Lower leg skin (tissue), 4 donors: ENCODE results near the gene ACAN. TPM values are rescaled to one million over a fixed set of nuclear protein-coding genes. Genes with fewer than 3 reads are reported as not detected.

Experiments used
- DNase-seq, 2 donors: peaks; one replicate each; pipeline ENCODE4 v3.0.0-alpha.2; 2019; ENCODE audit warnings: low spot score in 2 of 2
- H3K4me3 ChIP-seq: fragments of 200-600 bp; sonication (generic); 2 replicates; pipeline ENCODE4 v1.5.1; 2017; ENCODE audit warnings: mild to moderate bottlenecking, low read depth; ENCODE audit not compliant: poor library complexity, severe bottlenecking
- POLR2A ChIP-seq, 2 donors: fragments of 450-650 bp; IDR thresholded peaks; one replicate each; pipeline ENCODE4 v1.6.1; 2016 to 2017; ENCODE audit warnings: antibody characterized with exemption in 2 of 2, mild to moderate bottlenecking in 1 of 2, moderate library complexity in 1 of 2
- WGBS, 2 donors: methylation state at CpG; one replicate each; pipeline ENCODE4 v1.1.5; 2018; 5-methylcytosine and 5-hydroxymethylcytosine counted together
- intact Hi-C: fragments of 100-400 bp; cut with DNase I; formaldehyde crosslinking; loops from one replicate; pipeline ENCODE4 v1.15.0; 2023; ENCODE audit warnings: low total_unique reads
- total RNA-seq, 4 donors: library from RNA; depleted of rRNA; stranded (reverse); fragments of >200 nt; gene quantifications; one replicate each; pipeline ENCODE4 v1.1.0, GENCODE V29; 2016
- TF ChIP-seq, protein P1 (sequence below), 3 donors: fragments of 450-650 bp; IDR thresholded peaks; one replicate each; pipeline ENCODE4 v1.5.1; 2016; ENCODE audit warnings: antibody characterized with exemption in 3 of 3, mild to moderate bottlenecking in 3 of 3, moderate library complexity in 2 of 3

Gene ACAN
- total RNA-seq, 4 donors from 2014 or later = 0.17 to 0.61 (median 0.58) TPM; not detected in 1

- WGBS, 2 donors = 83 to 98% methylated on average over 4 of the region's 4 CpGs
- intact Hi-C loops = no loop called here
- no peak overlapping the region for H3K4me3 ChIP-seq
- DNase-seq = no peak
- TF ChIP-seq, protein P1, sequence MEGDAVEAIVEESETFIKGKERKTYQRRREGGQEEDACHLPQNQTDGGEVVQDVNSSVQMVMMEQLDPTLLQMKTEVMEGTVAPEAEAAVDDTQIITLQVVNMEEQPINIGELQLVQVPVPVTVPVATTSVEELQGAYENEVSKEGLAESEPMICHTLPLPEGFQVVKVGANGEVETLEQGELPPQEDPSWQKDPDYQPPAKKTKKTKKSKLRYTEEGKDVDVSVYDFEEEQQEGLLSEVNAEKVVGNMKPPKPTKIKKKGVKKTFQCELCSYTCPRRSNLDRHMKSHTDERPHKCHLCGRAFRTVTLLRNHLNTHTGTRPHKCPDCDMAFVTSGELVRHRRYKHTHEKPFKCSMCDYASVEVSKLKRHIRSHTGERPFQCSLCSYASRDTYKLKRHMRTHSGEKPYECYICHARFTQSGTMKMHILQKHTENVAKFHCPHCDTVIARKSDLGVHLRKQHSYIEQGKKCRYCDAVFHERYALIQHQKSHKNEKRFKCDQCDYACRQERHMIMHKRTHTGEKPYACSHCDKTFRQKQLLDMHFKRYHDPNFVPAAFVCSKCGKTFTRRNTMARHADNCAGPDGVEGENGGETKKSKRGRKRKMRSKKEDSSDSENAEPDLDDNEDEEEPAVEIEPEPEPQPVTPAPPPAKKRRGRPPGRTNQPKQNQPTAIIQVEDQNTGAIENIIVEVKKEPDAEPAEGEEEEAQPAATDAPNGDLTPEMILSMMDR (IDR thresholded peaks at IDR 0.05) = no peak
- TF ChIP-seq POLR2A (IDR thresholded peaks at IDR 0.05) = no peak
Measured at GRCh38 chr15:88842156-88842555, 38.9 kb downstream of the ACAN start.

DNA sequence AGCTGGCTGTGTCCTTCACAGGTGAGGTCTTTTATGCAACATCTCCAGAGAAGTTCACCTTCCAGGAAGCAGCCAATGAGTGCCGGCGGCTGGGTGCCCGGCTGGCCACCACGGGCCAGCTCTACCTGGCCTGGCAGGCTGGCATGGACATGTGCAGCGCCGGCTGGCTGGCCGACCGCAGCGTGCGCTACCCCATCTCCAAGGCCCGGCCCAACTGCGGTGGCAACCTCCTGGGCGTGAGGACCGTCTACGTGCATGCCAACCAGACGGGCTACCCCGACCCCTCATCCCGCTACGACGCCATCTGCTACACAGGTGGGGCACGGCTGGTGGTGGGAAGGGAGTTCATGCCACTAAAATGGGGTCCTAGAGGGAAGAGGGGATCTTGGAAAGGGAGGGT lies 40.1 kb downstream of the ACAN start:
- TF ChIP-seq, protein P1 (IDR thresholded peaks at IDR 0.05) = no peak
- no peak for TF ChIP-seq POLR2A (IDR thresholded peaks at IDR 0.05)
- WGBS, 2 donors = 84 to 91% methylated on average over 13 to 21 of the region's 21 CpGs
- intact Hi-C loops = no loop called here
- H3K4me3 ChIP-seq = no peak overlapping the region
- no peak for DNase-seq

GRCh38 chr15:88844749-88845386 lies 41.6 kb downstream of the ACAN start:
- WGBS, 2 donors = 43 to 46% methylated on average over 5 of the region's 5 CpGs
- DNase-seq = no peak
- H3K4me3 ChIP-seq = no peak overlapping the region
- intact Hi-C loops = no loop called here
- TF ChIP-seq, protein P1 (IDR thresholded peaks at IDR 0.05) = no peak
- no peak for TF ChIP-seq POLR2A (IDR thresholded peaks at IDR 0.05)

DNA sequence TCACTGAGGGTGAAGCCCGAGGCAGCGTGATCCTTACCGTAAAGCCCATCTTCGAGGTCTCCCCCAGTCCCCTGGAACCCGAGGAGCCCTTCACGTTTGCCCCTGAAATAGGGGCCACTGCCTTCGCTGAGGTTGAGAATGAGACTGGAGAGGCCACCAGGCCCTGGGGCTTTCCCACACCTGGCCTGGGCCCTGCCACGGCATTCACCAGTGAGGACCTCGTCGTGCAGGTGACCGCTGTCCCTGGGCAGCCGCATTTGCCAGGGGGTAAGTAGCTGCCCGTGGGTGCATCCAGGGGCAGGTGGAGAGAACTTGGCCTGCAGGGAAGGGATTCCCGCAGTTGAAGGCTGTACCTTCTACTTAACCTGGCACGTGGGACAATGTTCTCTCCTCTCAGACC lies 42.4 kb downstream of the ACAN start:
- 85 to 87% methylated on average over 14 to 15 of the region's 15 CpGs for WGBS, 2 donors
- intact Hi-C loops = no loop called here
- TF ChIP-seq, protein P1 (IDR thresholded peaks at IDR 0.05) = no peak
- TF ChIP-seq POLR2A (IDR thresholded peaks at IDR 0.05) = no peak
- DNase-seq = no peak
- no peak overlapping the region for H3K4me3 ChIP-seq

GRCh38 chr15:88847144-88847543 lies 43.9 kb downstream of the ACAN start:
- TF ChIP-seq, protein P1 (IDR thresholded peaks at IDR 0.05) = no peak
- no peak for TF ChIP-seq POLR2A (IDR thresholded peaks at IDR 0.05)
- DNase-seq = no peak
- no peak overlapping the region for H3K4me3 ChIP-seq
- intact Hi-C loops = no loop called here
- WGBS, 2 donors = 83 to 89% methylated on average over 20 of the region's 20 CpGs

GRCh38 chr15:88848203-88848602 lies 45.0 kb downstream of the ACAN start:
- DNase-seq = no peak
- 82 to 83% methylated on average over 3 of the region's 3 CpGs for WGBS, 2 donors
- intact Hi-C loops = no loop called here

More at GRCh38 chr15:88848203-88848602, 45.0 kb downstream of the ACAN start:
- no peak overlapping the region for H3K4me3 ChIP-seq
- TF ChIP-seq, protein P1 (IDR thresholded peaks at IDR 0.05) = no peak
- no peak for TF ChIP-seq POLR2A (IDR thresholded peaks at IDR 0.05)
